Mucosa of rectum (tissue), 2 donors: ENCODE measurements around the gene MARCO.

Source experiments
- H3K27ac ChIP-seq, 2 donors: one replicate each; pipeline ENCODE4 v1.7.0; 2013; ENCODE audit warnings: inconsistent platforms in 2 of 2, low read depth in 2 of 2, low read length in 2 of 2
- H3K27me3 ChIP-seq, 2 donors: one replicate each; pipeline ENCODE4 v1.7.0; 2013; ENCODE audit warnings: low read length in 2 of 2; ENCODE audit not compliant: control insufficient read depth in 2 of 2, insufficient read depth in 2 of 2
- H3K36me3 ChIP-seq, 2 donors: one replicate each; pipeline ENCODE4 v1.7.0; 2013; ENCODE audit warnings: low read length in 2 of 2; ENCODE audit not compliant: control insufficient read depth in 2 of 2, insufficient read depth in 2 of 2
- H3K4me1 ChIP-seq, 2 donors: one replicate each; pipeline ENCODE4 v1.7.0; 2013; ENCODE audit warnings: low read length in 2 of 2, mild to moderate bottlenecking in 1 of 2; ENCODE audit not compliant: control insufficient read depth in 2 of 2, insufficient read depth in 2 of 2
- H3K4me3 ChIP-seq, 2 donors: one replicate each; pipeline ENCODE4 v1.7.0; 2013; ENCODE audit warnings: low read length in 2 of 2
- H3K9ac ChIP-seq, 2 donors: one replicate each; pipeline ENCODE4 v1.7.0; 2013; ENCODE audit warnings: low read length in 2 of 2, low read depth in 1 of 2, mild to moderate bottlenecking in 1 of 2
- H3K9me3 ChIP-seq, 2 donors: one replicate each; pipeline ENCODE4 v1.7.0; 2013; ENCODE audit warnings: low read length in 2 of 2; ENCODE audit not compliant: control insufficient read depth in 2 of 2
- donor health status: healthy.
- donor health status: Normal muscosa, but diverticular disease.

MARCO gene

GRCh38 chr2:118971245-118972122 lies 29.5 kb downstream of the MARCO start:
- Histone ChIP-seq H3K4me3 (no peak overlapping the region), H3K9ac (no peak overlapping the region), H3K27ac (no peak overlapping the region), H3K9me3 (peaks cover 0 to 1% of the 10 kb centered on the region in 2 donors), H3K27me3 (no peaks in the 10 kb centered on the region), H3K4me1 (no peaks in the 10 kb centered on the region), H3K36me3 (no peaks in the 10 kb centered on the region)

GRCh38 chr2:118973542-118973951 lies 31.6 kb downstream of the MARCO start:
- Histone ChIP-seq H3K36me3 (no peaks in the 10 kb centered on the region), H3K4me1 (no peaks in the 10 kb centered on the region), H3K27me3 (no peaks in the 10 kb centered on the region), H3K27ac (no peak overlapping the region), H3K9me3 (peaks cover 0 to 4% of the 10 kb centered on the region in 2 donors), H3K9ac (no peak overlapping the region), H3K4me3 (no peak overlapping the region)

- no peak overlapping the region for H3K27ac ChIP-seq
- H3K9me3 ChIP-seq: peaks cover 0 to 4% of the 10 kb centered on the region in 2 donors
- no peaks in the 10 kb centered on the region for H3K4me1 ChIP-seq
- no peaks in the 10 kb centered on the region for H3K27me3 ChIP-seq
- no peak overlapping the region for H3K9ac ChIP-seq
- H3K4me3 ChIP-seq: no peak overlapping the region
- H3K36me3 ChIP-seq: no peaks in the 10 kb centered on the region
Observed at GRCh38 chr2:118974103-118974993, 32.4 kb downstream of the MARCO start.

GRCh38 chr2:118975133-118975532 lies 33.1 kb downstream of the MARCO start:
- Histone ChIP-seq H3K27me3 (no peaks in the 10 kb centered on the region), H3K36me3 (no peaks in the 10 kb centered on the region), H3K4me3 (no peak overlapping the region), H3K4me1 (no peaks in the 10 kb centered on the region), H3K9me3 (peaks cover 0 to 4% of the 10 kb centered on the region in 2 donors), H3K27ac (no peak overlapping the region), H3K9ac (no peak overlapping the region)

- H3K9ac ChIP-seq: no peak overlapping the region
- H3K27me3 ChIP-seq: no peaks in the 10 kb centered on the region
- no peak overlapping the region for H3K27ac ChIP-seq
- H3K9me3 ChIP-seq: peaks cover 0 to 4% of the 10 kb centered on the region in 2 donors
- no peaks in the 10 kb centered on the region for H3K36me3 ChIP-seq
- H3K4me3 ChIP-seq: no peak overlapping the region
- H3K4me1 ChIP-seq: no peaks in the 10 kb centered on the region
Observed at GRCh38 chr2:118978064-118978463, 36.1 kb downstream of the MARCO start.

- Histone ChIP-seq H3K27me3 (no peaks in the 10 kb centered on the region), H3K4me1 (no peaks in the 10 kb centered on the region), H3K27ac (no peak overlapping the region), H3K9me3 (peaks cover 0 to 4% of the 10 kb centered on the region in 2 donors), H3K9ac (no peak overlapping the region), H3K4me3 (no peak overlapping the region), H3K36me3 (no peaks in the 10 kb centered on the region)
Observed at GRCh38 chr2:118979152-118979861, 37.3 kb downstream of the MARCO start.

GRCh38 chr2:118980022-118980421 lies 38.0 kb downstream of the MARCO start:
- Histone ChIP-seq H3K4me1 (no peaks in the 10 kb centered on the region), H3K9ac (no peak overlapping the region), H3K27ac (no peak overlapping the region), H3K9me3 (peaks cover 0 to 4% of the 10 kb centered on the region in 2 donors), H3K4me3 (no peak overlapping the region), H3K36me3 (no peaks in the 10 kb centered on the region), H3K27me3 (no peaks in the 10 kb centered on the region)

- no peak overlapping the region for H3K27ac ChIP-seq
- no peaks in the 10 kb centered on the region for H3K4me1 ChIP-seq
- no peak overlapping the region for H3K4me3 ChIP-seq
- H3K36me3 ChIP-seq: no peaks in the 10 kb centered on the region
- H3K9me3 ChIP-seq: peaks cover 0 to 4% of the 10 kb centered on the region in 2 donors
- no peaks in the 10 kb centered on the region for H3K27me3 ChIP-seq
- H3K9ac ChIP-seq: no peak overlapping the region
Observed at GRCh38 chr2:118980573-118980972, 38.6 kb downstream of the MARCO start.

GRCh38 chr2:118981632-118982031 lies 39.6 kb downstream of the MARCO start:
- Histone ChIP-seq H3K4me3 (no peak overlapping the region), H3K27me3 (no peaks in the 10 kb centered on the region), H3K4me1 (no peaks in the 10 kb centered on the region), H3K27ac (no peak overlapping the region), H3K9me3 (peaks cover 0 to 1% of the 10 kb centered on the region in 2 donors), H3K9ac (no peak overlapping the region), H3K36me3 (no peaks in the 10 kb centered on the region)
